Skeletal muscle cell (primary cell): ENCODE measurements around the gene RASAL2.
A peak's percentile ranks its signal among the peaks of the same experiment; 100 is the strongest.

Experiments
- DNase-seq: peaks from one replicate; pipeline ENCODE4 v3.0.0-alpha.2; 2010; ENCODE audit warnings: low read depth
- H3K4me3 ChIP-seq: 2 replicates; pipeline ENCODE4 v1.5.1; 2011; ENCODE audit warnings: low read depth, mild to moderate bottlenecking, control low read depth, low read length, moderate library complexity

RASAL2 gene

DNA sequence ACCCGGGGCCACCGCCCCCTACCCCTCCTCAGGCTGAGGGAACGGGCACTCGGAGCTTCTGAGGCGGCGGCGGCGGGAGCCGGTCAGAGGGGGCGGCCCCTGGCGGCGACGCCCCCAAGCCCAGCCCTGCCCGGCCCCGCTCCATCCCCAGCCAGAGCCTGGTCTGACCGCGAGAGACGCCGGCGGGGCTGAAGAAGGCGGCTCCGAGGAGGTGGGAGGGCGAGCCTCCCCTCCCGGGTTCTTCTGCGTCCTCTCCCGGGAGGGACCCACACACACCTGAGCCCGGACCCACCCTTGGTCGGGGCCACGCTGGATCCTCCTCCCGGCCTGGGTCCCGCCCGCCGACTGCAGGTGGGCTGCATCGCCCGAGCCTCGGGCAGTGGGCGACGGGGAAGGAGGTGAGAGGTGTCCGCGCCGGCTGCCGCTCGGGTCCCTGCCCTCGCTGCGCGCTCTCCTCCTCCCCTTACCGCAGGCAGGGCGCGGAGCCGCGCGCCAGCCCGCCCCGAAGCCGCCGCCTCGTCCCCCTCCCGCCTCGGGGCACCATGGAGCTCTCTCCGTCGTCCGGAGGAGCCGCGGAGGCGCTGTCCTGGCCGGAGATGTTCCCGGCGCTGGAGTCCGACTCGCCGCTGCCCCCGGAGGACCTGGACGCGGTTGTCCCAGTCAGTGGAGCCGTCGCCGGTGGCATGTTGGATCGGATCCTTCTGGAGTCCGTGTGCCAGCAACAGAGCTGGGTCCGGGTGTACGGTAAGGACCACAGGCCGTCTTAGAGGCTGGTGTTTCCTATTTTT is at the start of gene RASAL2:
TSS of gene RASAL2 (plus strand) at position 154 of the 788 bp plus-strand sequence. CDS start at position 543, 389 bp downstream.
- H3K4me3 ChIP-seq: peak within 1 kb of the TSS; percentile 76
- no peak for DNase-seq

DNA sequence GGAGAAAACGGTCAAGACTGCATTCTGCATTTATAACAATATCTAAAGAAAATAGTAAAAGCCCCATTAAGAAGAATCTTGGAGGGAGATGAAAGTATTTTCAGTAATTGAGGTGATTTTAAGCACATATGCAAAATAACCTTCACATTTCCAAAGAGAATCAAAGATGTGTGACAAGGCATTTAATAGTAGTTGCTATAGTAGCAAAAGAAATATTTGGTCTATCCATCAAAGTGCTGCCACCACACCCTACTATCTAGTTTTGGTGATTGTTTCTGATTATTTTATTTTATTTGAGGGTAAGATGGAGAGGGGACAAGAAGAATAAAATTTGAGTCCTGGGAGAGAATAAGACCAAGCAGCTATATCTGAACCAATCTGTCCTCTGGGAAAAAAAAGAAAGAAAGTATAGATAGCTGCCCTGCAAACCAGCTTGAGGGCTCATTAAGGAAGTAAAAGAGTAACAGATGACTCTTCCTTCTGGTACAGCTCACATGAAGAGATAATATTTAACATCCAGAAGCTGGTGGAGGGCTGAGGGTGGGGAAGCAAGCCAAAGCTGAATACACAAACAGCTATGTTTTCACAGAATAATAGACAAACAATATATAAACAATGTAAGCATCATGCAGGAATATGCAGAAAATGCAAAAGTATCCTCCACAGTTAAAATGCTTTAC is 47.2 kb upstream of the RASAL2 start:
- no peak overlapping the region for H3K4me3 ChIP-seq
- DNase-seq: no peak

DNA sequence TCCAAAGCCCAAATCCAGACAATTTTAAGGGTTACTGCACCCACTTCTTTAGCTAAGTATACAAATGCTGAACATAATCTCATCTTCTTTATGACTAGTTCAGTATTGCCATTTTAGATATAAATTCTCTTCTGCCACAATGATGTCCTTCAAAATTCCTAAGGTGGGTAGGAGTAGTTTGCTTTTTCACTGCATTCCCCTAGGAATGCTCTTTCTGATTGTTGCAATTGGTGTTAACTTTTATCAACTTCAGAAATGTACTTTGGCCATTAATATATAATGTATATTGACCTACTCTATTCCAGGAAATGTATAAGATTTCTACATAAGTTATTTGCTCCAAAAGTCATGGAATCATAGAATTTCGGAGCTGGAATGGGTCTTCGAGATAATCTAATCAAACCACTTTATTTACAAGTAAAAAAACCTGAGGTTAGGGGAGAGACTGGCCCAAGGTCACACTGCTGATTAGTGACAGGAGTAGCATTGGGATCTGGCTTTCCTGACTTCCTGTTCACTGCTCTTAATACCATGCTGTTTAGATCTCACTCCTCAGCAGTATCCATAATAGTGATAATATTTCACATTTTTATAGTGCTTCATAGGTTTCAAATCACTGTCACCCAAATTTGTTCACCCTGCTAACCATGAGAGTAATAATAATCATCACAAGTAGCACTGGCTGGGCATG is 46.4 kb upstream of the RASAL2 start:
- no peak overlapping the region for H3K4me3 ChIP-seq
- DNase-seq: no peak

DNA sequence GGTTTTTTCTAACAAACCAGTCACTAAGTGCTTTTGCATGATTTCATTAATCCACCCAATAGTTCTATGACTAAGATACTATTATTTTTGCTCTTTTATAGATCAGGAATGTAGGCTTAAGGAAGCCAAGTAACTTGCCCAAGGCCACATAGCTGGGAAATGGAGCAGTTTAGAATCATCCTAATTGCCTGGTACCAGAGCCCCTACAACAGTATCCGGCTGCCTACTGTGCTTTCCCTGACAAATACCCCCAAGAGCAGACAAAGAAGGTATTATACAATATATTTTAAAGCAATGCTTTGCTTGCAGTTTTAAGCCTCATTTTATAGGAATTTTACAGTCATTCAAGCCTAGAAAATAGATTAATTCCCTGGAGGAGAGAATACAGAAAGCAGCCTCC is 45.5 kb upstream of the RASAL2 start:
- DNase-seq: no peak
- H3K4me3 ChIP-seq: no peak overlapping the region

DNA sequence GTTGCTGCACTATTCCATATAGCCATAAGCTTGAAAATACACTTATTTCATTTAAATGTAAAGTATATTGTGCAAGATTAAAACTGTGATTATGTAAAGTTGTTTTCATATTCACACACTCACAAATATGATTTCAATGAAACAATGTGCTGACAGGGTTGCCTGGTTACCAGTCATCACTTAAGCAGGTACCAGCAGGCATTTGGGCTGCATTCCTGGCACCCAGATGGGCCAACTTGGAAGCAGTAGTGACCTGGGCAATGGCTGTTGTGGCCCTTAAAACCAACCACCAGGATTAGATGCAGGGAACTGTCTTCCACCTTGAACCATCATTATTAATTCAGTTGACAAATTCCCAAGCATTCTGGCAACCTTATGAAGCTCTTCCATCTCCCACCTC is 45.0 kb upstream of the RASAL2 start:
- DNase-seq: no peak
- no peak overlapping the region for H3K4me3 ChIP-seq

DNA sequence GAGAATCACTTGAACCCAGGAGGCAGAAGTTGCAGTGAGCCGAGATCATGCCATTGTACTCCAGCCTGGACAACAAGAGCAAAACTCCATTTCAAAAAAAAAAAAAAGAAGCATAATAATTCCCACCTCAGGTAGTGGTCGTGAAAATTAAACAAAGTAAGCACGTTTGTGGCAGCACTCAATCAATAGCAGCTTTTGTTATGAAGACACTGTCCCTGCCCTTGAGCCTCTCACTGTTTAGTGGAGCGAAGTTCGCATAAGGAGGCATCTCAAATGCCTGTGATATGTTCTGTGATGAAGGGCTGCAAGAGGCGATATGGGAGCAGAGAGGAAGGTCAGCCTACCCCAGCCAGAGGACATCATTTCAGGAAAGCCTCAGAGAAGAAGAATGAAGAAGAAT is 43.8 kb upstream of the RASAL2 start:
- DNase-seq: no peak
- H3K4me3 ChIP-seq: no peak overlapping the region

DNA sequence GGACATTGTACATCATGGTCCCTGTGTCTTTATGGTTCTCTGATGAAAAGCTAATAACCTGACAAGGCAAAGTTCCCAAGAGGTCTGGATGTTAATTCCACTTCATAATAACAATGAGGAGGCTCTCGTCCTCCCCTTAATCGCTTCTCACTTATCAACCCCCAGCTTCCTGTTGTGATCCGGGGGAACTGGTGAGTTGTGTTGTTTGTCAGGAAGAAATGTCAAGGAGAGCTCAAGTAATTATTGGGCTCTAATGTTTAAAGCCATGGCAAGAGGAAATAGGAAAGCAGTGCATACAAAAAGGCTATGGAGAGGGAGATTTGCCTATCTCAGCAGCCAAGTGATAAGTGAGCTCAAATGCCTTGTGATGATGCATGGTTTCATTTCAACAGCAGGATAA is 42.8 kb upstream of the RASAL2 start:
- DNase-seq: no peak
- no peak overlapping the region for H3K4me3 ChIP-seq

DNA sequence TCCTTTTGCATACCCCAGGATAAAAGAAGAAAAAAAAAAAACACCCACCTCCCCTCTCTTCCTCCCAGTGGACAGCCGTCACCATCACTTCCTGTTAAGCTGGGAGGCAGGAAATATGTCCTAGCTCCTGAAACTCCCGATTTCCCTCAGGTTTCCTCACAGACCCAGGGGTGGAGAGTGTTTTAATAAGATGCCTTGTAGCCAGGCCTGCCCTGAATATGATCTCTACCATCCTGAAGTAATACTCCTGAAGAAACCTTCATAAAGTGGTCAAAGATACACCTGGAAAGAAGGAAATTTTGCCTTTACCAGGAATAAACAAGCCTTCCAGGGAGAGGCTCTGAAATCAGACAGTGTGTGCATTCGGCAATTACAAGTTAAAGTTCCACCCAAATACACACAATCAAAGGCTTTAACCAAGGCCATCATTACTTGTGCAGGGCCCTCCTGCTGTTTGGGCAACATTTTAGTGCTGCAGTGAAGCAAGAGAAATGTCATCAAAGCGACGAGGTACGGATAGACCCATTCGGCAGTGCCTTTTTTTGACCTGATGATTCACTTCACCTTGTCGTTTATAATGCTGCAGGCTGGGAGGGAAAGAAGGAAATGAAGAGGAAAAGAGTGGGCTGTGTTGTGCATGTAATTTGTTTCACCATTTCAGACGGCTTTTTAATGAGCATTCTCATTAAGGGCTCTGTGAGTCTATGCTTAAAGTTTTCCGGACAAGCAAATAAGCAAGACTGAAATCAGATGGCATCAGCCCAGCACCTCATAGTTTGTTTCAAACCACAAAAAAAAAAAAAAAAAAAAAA is 41.0 kb upstream of the RASAL2 start:
- DNase-seq: no peak
- H3K4me3 ChIP-seq: no peak overlapping the region

DNA sequence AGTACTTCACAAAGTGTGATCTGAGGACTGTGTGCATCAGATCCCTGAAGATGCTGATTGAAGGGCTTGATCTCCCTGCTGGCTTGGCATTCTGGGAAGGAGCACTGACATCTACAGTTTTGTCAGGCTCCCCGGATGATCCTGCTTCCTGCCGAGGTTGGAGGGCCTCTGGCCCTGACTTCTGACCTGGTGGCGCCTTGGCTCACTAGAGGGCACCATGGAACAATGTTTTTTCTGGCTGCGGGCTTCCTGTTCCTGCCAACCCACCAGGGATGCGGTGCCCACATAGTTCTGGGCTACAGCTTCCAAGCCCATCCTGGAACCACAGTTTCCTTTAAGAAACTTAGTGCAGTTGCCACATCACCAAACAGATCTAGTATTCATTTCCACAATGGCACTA is 38.8 kb upstream of the RASAL2 start:
- H3K4me3 ChIP-seq: no peak overlapping the region

DNA sequence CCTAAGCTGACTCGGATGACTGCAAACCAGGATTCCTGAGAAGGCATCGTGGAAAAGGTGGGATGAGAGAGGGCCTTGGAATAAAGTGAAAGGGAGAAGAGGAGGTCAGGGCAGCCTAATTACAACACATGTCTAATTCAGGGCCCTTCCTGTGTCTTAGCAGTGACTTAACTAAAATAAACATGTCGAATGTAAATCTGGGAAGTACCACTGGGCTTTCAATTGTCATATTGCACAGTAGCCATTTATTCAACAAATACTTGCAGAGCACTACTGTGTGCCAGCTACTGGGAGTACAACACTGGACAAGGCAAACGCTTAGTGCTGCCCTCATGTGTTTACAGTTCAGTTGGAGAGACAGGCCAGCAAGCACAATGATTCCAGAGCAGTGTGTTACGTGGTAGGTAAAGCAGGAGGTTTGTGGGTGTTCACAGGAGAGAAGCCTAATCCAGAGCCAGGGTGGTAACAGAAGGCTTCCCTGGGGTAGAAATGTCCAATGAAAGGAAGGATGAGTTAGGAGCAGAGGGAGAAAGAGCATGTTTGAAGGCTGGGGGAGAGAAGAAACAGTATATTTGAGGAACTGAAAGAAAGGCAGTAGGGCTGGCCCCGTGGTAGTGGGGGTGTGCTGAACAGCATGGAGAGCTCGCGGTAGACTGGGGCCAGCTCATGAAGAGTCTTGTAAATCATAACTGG is 38.0 kb upstream of the RASAL2 start:
- H3K4me3 ChIP-seq: no peak overlapping the region
- DNase-seq: no peak

More for the DNA sequence above, 38.8 kb upstream of the RASAL2 start:
- DNase-seq: no peak

DNA sequence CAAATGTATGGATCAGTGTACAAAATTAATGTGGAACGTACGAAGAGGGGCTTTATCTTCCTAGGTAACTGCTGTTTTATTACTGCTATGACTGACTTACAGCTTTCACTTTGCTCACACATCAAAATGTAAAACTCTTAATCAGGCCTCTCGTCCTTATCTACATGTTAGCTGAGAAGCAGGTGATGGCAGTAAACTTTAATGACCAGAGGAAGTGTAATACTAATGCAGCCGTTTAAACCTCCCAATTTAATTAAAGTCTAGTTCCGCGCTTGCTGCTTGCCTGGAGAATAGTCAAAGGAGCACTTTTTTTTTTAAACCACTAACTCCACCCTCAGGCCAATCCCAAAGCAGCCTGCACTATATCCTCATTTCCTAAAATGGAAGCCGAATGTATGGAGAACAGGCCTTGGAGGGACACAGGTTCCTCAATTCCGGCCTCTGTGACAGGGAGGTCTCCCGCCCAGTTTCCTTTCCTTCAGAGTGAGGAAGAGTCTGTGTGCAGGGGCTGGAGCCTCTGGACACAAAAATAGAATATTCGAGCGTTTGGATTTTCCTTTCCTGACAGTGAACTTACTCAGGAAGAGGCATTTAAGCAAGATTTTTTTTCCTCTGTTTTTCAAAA is 36.7 kb upstream of the RASAL2 start:
- DNase-seq: no peak
- H3K4me3 ChIP-seq: no peak overlapping the region

DNA sequence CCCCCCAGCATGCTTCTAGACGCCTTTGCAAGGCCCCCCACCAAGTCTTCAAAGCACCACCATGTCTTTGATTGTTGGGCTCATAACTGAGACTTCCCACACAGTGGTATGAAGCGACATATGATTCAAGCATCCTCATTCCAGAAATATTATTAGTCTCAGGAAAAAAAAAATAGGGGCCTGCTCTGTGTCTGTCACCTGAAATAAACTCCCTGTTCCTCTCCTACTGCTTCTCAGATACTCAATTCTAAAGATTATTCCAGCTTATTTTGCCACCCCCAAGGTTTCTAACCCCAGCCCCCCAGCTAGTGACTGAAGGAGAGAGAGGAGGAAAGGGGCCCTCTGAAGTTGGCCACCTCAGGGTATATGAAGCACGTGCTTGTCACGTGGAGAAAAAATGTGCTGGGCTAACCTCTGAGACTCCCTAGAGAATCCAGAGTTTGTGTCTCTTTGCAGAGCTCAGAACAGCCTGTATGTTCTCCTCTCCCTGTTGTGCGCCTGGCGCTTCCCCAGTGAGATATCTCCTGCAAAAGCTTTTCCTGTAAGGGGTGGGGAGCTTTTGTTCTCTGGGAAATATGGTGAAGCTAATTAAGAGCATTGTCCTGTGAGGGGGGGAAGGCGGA is 35.9 kb upstream of the RASAL2 start:
- peak; percentile 95 for DNase-seq
- H3K4me3 ChIP-seq: peak overlapping the region; percentile 11

DNA sequence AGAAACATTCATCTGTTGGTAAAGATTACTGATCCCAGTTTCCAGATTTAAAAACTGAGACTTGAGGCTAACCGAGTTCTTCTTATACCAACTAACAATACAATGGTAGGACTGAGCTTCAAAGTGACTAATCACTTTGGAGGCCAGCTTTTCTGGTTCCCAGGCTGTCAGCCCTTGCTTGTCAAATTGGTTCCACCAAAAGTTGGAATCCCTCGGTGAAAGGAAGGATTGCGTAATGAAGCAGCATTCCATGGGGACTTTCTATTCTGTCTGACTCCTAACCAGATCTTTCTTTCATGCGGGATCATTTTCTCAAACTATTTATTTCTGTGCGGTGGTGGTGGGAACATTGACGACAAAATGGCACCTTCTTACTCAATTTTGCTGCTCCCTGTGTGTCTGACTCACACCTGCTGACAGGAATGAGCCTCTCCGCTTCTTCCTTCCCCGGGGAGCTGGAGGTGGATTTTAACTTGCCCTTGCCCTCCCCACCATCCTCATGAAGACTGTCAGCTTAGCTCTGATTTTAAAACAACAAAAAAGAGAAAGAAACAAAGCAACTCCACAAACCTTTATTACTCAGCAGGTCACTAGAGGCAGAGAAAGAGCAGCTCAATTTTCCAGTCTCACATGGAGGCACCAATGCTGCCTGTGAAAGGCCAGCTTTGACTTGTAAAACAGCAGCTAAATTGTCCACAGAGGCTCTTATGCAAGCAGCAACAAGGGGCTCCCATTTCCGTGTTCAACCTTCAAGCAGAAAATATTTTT is 32.9 kb upstream of the RASAL2 start:
- H3K4me3 ChIP-seq: no peak overlapping the region
- DNase-seq: peak; percentile 96

DNA sequence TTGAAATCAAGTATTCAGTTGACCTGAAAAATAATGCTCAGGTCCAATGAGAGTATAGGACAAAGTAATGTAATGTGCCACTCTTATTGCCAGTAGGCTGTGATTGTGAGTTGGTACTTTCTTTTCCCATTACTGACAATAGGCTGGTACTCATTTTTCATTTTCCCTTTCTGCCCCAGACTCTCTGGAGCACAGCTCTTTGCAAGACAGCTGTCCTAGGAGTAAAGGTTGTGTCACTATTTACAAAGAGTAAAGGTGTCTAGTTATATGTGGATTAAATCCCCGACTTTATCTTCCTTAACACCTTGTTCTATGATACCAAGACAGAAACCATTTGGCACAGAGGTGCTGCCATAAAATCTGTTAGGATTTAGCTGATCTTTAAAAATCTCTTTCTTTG is 32.3 kb upstream of the RASAL2 start:
- H3K4me3 ChIP-seq: no peak overlapping the region

DNA sequence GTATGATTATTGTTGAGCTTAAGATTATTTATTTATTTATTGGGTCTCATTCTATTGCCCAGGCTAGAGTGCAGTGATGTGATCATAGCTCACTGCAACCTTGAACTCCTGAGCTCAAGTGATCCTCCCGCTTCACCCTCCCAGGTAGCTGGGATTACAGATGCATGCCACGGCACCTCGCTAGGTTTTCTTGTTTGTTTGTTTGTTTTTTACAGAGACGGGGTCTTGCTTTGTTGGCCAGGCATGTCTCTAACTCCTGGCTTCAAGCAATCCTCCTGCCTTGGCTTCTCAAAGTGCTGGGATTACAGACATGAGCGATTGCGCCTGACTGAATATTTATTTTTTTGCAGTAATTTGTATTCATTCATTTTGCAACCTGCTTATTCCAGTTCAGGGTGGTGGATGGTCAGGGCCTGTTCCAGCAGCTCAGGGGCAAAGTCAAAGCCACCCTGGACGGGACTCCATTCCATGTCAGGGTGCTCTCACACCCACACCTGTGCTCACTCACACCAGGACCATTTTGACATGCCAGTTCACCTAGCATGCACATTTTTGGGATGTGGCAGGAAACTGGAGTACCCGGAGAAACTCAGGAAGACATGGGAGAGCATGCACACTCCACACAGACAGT is 29.6 kb upstream of the RASAL2 start:
- no peak overlapping the region for H3K4me3 ChIP-seq
- no peak for DNase-seq

More for the DNA sequence above, 32.3 kb upstream of the RASAL2 start:
- no peak for DNase-seq

DNA sequence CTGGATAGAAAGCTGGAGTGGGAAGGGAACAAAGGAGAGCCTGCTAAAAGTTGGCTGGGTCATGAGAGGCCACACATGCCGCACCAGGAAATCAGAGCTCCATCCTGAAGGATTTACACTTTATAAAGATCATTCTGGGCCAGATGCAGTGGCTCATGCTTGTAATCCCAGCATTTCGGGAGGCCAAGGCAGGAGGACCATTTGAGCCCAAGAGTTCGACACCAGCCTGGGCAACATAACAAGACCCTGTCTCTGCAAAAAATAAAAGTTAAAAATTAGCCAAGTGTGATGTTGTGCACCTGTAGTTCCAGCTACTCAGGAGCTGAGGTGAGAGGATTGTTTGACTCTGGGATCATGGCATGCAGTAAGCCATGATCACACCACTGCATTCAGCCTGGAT is 28.7 kb upstream of the RASAL2 start:
- DNase-seq: no peak
- H3K4me3 ChIP-seq: no peak overlapping the region

DNA sequence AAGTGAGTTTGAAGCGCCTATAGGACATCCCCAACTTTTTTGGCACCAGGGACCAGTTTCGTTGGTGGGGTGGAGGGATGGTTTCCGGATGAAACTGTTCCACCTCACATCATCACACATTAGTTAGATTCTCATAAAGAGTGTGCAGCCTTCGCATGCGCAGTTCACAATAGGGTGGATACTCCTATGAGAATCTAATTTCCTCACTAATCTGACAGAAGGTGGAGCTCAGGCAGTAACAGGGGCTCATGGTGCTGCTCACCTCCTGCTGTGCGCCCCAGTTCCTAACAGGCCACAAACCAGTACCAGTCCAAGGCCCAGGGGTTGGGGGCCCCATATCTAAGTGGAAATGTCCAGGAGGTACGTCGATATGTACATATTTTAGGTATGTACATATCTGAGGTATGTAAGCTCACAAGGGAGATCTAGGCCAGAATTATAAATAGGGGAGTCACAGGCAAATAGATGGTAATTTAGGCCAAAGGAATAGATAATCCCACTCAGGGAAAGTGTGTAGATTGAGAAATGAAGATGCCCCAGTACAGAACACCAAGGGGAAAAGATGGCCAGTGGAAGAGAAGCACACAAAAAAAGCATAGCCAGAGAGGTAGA is 27.5 kb upstream of the RASAL2 start:
- H3K4me3 ChIP-seq: no peak overlapping the region
- no peak for DNase-seq
